HL-60 (cell line): ENCODE measurements around the gene SLC36A2.

Experiments
- CTCF ChIP-seq: IDR thresholded peaks from one replicate; pipeline ENCODE4 v1.5.1; 2011; ENCODE audit warnings: low read length, control low read depth, inconsistent platforms; ENCODE audit not compliant: insufficient read depth
- GABPA ChIP-seq: IDR thresholded peaks from 2 replicates; pipeline ENCODE4 v1.6.1; 2012; ENCODE audit warnings: low read depth
- POLR2AphosphoS5 ChIP-seq: IDR thresholded peaks from 2 replicates; pipeline ENCODE4 v1.6.1; 2012; ENCODE audit warnings: low read depth
- REST ChIP-seq: IDR thresholded peaks from 2 replicates; pipeline ENCODE4 v1.6.1; 2012; ENCODE audit warnings: low read depth; ENCODE audit not compliant: insufficient replicate concordance
- SPI1 ChIP-seq: IDR thresholded peaks from 2 replicates; pipeline ENCODE4 v1.6.1; 2012; ENCODE audit warnings: low read depth, mild to moderate bottlenecking, borderline replicate concordance

DNA sequence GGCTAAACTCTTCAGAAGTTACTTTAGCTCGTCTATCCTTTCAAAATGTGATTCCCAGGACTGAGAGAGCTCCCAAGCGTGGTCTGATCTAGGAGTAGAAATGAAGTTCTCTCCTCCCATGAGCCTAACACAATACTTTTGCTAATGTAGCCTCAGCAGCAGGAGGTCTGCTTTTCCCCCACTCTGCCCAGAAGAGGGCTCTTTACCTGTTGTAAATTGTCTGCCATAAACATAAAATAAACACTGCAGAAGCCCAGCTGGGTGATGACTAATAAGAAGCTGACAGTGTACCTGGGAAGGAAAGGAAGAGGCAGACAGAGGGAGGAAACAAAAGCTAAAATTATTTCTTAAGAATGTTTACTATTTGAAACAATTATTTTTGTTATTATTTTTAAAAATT, 59.2 kb downstream of the SLC36A2 start:
- TF ChIP-seq CTCF (no peak), SPI1 (no peak), GABPA (no peak), POLR2AphosphoS5 (no peak), REST (no peak)
